G401 (cell line): ENCODE results near the gene CBY1. TPM values are rescaled to one million over a fixed set of nuclear protein-coding genes. Genes with fewer than 3 reads are reported as not detected.
"Not testable (repeated sequence)": the region's sequence is repeated elsewhere in the genome, so short reads cannot be mapped to it uniquely, and the experiment has no call there.

ENCODE experiments used
- DNase-seq: peaks from one replicate; pipeline ENCODE4 v3.0.0-alpha.2; 2015; ENCODE audit warnings: low spot score
- in situ Hi-C: cut with HindIII; loops from 2 replicates; pipeline ENCODE4 v1.10.0; 2016; ENCODE audit warnings: low sequenced_read_pairs, mixed read lengths
- total RNA-seq: library from RNA; depleted of rRNA; stranded (reverse); fragments of >200 nt; shearing (Covaris generic); gene quantifications from 2 replicates; pipeline ENCODE4 v1.2.3, GENCODE V29; 2014

The CBY1 gene
- total RNA-seq, 1 experiment from 2014 or later = 47.6 TPM

- in situ Hi-C loops, DNase-seq: not testable (repeated sequence)
Observed at GRCh38 chr22:38644245-38644644, 12.2 kb upstream of the CBY1 start.

DNA sequence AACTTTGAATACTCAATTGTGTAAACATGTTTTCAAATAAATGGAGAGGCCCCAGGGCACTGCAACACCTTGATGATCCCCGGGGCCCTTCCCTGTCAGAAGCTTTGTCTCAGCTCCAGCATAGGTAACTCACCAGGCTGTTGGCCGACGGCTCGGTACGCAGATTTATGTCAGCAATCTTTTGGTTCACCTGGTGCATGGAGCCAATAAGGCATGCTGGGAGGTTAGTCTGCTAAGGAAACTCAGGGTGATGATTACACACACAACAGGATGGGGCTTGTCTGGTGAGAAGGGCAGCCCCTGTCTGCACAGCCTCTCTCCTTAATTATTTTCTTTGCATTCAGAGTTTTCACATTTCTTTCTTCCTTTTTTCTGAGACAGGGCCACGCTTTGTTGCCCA is 11.0 kb upstream of the CBY1 start:
- in situ Hi-C loops = no loop called here
- DNase-seq = no peak

GRCh38 chr22:38649841-38650522 is 6.5 kb upstream of the CBY1 start:
- in situ Hi-C loops = loop anchor here (5.0 kb wide), 1 partner anchor 63 kb away; no protein-coding TSS in a partner anchor

DNA sequence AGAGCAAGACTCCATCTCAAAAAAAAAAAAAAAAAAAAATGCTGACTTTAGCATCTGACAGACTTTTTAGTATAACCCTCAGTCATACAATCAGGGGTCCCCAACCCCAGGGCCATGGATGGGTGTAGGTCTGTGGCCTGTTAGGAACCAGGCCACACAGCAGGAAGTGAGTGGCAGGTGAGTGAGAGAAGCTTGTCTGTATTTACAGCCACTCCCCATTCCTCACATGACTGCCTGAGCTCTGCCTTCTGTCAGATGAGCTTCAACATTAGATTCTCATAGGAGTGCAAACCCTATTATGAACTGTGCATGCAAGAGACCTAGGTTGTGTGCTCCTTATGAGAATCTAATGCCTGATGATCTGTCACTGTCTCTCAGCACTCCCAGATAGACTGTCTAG is 3.6 kb upstream of the CBY1 start:
- DNase-seq = no peak
- in situ Hi-C loops = loop anchor here (5.0 kb wide), 1 partner anchor 66 kb away; no protein-coding TSS in a partner anchor

More at GRCh38 chr22:38649841-38650522, 6.5 kb upstream of the CBY1 start:
- no peak for DNase-seq

DNA sequence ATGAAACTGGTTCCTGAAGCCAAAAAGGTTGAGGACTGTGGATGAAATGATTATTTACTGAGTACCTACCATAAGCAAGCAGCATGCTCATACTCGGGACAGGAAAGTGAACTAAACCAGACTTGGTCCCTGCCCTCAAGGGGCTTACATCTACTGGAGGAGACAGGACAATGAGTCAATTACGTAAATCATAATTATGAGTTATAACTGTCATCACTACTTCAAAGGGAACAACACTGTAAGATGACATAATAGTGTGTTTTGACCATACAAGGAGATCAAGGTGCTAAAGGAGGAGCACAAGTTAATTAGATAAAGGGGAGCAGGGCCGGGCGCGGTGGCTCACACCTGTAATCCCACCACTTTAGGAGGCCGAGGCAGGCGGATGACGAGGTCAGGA is 2.7 kb upstream of the CBY1 start:
- no peak for DNase-seq
- in situ Hi-C loops = loop anchor here (5.0 kb wide), 1 partner anchor 66 kb away; no protein-coding TSS in a partner anchor

GRCh38 chr22:38655519-38656255 is 751 bp upstream of the CBY1 start:
- DNase-seq = no peak
- in situ Hi-C loops = no loop called here

DNA sequence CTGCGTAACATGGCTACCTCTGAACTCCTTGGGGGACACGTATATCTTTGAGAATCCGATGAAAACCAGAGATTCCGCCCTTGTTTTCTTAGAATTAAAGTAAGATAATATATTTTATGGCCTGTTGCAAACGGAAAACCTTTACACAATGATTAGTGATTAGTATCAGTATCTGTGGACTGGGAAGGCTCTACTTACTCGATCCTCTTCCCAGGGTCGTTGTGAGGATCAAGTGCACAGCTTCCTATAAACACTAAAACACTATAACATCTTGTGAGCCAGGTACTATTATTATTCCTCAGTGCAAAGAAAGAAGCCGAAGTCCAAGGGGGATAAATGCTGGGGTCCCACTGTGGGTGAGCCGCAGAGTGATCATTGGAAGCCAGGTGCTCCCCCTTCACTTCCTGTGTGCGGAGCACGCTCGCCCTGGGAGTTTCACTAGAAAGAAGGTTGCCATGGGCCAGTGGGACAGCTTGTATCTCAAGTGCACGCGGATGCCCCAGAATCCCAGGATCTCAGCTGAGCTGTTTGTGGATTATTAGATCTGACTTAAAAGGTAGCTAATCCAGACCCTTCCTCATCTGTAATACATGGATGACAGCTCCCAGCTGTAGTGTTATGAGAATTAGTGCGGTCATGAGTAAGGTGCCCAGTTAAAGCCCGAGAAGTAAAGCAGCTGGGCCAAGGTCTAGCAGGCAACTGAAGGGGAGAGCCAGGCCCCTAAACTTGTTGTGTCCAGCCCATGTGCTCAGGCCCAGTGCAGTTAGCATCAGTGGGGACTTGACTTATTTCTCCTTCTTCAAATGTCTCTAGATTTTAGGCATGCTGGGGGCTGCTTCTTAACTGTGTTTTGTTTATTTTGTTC is 839 bp downstream of the CBY1 start:
- in situ Hi-C loops = no loop called here
- DNase-seq = peak; percentile 44

- DNase-seq = peak; percentile 36
- in situ Hi-C loops = no loop called here
Observed at GRCh38 chr22:38674888-38675287, 18.4 kb downstream of the CBY1 start.

DNA sequence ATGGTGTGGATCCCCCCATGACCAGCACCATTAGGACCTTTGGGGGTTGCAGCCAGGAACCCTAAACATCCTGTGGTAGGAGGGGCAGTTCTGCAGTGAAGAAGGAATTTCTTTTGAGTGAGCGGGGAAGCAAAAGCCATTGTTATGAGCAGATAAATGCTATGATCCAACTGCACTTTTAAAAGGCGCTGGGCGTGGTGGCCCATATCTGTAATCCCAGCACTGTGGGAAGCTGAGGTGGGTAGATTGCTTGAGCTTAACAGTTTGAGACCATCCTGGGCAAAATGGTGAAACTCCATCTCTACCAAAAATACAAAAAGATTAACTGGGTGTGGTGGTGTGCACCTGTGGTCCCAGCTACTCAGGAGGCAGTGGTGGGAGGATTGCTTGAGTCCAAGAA is 19.4 kb downstream of the CBY1 start:
- in situ Hi-C loops = no loop called here
- no peak for DNase-seq

DNA sequence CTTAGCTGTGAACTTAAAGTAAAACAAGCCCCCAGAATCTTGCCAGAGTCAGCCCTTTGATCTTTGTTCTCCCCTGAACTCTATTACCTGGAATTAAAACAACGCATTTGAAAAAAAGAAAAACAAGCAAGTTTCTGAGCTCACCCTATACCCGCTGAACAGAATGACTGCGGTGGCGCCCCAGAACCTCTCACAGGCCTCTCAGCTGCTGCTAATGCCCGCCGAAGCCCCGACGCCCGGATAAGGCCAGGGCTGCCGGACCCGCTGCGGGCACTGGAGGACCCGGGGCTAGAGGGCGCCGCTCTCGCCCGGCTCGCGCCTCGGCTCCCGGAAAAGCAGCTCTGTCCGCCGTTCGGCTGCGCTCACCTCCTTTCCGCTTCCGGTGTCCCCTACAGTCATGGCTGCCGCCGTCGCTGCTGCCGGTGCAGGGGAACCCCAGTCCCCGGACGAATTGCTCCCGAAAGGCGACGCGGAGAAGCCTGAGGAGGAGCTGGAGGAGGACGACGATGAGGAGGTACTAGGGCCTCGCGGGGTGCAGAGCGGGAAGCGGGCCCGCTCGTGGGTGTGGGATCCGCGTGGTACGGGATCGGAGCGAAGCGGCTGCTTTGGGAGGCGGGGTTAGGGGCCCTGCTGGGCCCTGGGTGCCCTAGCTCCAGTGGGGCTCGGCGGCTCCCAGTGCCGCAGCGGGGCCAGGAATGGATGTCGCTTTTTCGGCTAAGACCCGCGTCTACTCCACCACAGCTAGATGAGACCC is 25.3 kb downstream of the CBY1 start, which contains the start of gene TOMM22:
TOMM22 (plus strand) TSS at position 376 of the 754 bp plus-strand sequence; CDS start at position 398, 22 bp downstream.
- in situ Hi-C loops = no loop called here
- DNase-seq = peak; percentile 91

DNA sequence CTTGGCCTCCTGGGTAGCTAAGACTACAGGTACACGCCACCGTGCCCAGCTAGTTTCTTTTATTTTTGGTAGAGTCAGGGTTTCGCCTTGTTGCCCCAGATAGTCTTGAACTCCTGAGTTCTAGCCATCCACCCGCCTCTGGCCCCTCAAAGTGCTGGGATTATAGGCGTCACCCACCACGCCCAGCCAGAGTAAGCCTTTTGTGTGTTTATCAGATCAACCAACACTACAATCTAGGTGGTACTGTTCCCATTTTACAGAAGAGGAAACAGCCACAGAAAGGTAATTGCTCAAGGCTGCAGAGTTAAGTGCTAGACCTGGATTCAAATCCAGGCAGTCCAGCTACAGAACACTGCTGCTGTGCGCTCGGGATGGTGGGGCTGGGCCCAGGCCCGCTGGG is 28.5 kb downstream of the CBY1 start:
- in situ Hi-C loops = no loop called here
- no peak for DNase-seq

DNA sequence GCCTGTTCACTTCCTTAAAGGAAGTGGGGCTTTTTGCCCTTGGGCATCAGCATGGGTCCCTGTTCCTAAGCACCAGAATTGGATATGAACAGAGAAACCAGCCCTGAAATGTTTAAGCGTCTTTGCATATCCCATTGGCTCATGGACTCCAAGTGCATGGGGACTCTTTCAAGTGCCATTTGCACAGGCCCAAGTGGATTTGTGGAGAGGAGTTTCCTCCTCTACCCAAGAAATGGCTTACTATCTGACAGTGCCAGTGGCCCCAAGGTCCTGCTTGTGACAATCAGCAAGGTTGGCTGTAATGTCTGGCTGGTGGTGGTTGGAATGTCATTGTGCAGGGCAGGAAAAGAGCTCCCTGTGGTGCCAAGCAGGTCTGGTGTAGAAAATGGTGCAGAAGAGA is 29.3 kb downstream of the CBY1 start:
- in situ Hi-C loops = no loop called here
- no peak for DNase-seq

DNA sequence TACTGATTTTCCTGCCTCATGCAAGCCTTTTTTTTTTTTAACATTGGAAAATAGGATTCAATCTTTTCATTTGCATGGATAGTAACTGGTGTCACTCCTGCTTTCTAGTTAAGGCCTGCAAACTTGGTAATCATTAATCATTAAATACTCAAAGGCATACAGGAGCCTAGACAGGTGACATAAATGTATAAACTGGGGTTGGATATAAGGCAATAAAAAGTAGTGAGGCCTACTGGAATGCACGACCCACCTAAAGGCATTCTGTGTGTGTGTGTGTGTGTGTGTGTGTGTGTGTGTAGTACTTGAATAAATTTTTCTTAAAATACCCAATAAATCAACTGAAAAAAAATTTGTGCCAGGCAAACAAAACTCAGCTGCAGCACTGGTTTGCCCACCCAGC is 33.2 kb downstream of the CBY1 start:
- DNase-seq = no peak
- in situ Hi-C loops = no loop called here

DNA sequence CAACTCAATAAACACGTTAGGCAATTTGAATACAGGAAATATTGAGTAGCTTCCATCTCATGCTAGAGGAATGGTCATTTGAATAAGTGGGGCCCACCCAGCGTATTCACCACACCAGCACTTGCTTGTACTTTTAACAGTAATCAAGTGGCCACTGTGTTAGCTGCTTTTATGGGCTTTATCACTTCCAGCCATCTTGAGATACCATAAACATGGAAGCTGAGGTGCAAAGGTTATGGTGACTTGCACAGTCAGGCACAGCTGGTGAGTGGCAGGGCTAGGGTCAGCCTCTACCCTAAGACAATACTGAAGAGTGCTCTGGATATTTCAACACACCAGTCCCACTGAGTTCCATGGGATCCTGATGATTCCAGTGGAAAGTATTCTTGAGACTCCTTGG is 37.6 kb downstream of the CBY1 start:
- no peak for DNase-seq
- in situ Hi-C loops = no loop called here

DNA sequence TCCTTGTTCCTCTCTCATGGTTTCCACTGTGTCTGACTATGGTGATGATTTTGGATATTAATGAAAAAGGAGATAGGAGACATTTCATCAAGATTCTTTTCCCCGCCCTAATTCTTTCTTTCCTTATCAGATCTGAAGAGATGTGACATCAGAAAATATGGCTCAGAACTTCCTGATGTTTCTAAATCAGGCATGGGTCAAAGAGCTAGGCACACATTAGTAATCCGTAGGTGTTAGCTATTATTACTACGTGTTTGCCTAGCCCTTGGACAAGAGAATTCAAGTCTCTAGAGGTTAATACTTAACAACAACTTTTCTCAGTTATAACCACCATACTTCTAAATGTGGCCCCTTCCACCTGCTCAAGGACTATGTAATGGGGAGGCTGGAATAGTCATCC is 38.5 kb downstream of the CBY1 start:
- DNase-seq = no peak

GRCh38 chr22:38696606-38697424 is 40.4 kb downstream of the CBY1 start:
- peak; percentile 17 for DNase-seq
- in situ Hi-C loops = no loop called here

More for the DNA sequence above, 38.5 kb downstream of the CBY1 start:
- in situ Hi-C loops = no loop called here

DNA sequence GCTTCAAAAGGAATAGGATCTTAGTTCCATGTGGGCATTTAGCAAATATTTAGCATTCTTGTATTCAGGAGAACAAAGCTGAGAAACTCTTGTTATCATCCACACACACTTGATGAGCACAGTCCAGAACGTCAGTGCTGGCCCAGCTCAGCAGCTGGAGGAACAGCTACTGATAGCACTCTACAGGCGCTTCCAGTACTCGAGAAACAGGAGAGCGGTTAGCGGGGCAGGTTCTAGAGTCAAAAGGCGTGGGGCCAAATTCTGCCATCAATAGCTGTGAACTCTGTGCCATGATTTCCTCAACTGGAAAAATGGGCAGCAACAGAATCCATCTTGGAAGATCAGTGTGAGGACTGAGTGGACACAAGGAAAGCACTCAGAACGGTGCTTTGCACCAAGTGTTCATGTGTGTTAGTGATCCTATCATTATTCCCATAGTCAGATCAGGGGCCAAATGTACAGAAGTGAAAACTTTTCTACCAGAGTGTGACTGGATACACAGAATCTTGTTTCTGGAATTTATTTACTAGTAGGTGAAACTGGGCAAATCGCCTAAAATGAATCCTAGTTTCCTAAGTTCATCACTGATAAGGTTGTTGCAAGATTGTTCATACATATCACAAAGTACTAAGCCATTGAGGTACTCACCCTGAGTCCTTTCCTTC is 41.1 kb downstream of the CBY1 start:
- in situ Hi-C loops = no loop called here
- peak; percentile 31 for DNase-seq
